ENCODE data around the gene HAPSTR1.

The HAPSTR1 gene

GRCh38 chr16:9124444-9124843, 33.0 kb downstream of the HAPSTR1 start:
- no peak for DNase-seq

DNA sequence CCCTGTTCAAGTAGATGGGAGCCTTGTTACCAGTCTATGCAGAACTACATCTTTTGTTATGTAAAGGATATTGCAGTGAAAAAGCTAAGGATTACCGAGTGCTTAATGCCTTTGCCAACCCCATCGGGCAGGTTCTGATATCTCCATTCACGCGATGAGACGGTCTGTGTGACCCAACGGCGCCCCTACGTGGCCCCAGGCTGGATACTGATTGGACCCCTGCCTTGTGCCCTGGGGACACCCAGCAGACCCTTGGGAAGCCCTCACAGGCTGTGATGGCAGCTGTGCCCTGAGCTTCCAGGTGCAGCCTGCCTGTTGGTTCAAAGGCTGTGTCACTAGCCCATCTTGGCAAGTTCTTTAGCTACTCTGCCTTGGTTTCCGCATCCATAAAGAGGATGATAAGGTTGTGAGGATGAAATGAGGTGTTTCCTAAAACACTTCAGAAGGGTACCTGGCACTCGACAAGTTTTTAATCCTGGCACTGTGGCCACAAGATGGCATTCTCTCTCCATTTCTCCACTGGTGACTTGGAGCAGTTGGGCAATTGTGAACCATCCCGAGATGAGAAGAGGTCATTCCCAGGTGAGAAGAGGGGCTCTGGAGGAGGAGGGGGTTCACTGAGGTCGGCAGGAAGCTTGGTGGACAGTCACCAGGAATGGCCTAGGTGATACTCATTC, 33.6 kb downstream of the HAPSTR1 start:
- no peak for DNase-seq

GRCh38 chr16:9125658-9126505, 34.4 kb downstream of the HAPSTR1 start:
- DNase-seq = peak in 1 of 5 experiments; percentile 21

GRCh38 chr16:9126609-9127008, 35.2 kb downstream of the HAPSTR1 start:
- peak in 2 of 5 experiments; percentile 25 to 27 for DNase-seq

- DNase-seq = no peak
Observed at GRCh38 chr16:9128346-9129342, 37.2 kb downstream of the HAPSTR1 start.

DNA sequence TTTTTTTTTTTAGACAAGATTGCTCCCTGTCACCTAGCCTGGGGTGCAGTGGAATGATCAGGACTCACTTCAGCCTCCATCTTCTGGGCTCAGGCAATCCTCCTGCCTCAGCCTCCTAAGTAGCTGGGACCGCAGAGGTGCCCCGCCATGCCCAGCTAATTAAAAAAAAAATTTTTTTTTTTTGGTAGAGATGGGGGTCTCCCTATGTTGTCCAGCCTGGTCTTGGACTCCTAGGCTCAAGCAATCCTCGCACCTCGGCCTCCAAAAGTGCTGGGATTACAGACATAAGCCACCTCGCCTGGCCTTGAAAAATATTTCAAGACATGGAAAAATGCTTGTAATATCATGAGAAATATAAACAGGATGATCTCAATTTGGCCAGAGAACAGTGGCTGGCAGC, 42.9 kb downstream of the HAPSTR1 start:
- no peak for DNase-seq

DNA sequence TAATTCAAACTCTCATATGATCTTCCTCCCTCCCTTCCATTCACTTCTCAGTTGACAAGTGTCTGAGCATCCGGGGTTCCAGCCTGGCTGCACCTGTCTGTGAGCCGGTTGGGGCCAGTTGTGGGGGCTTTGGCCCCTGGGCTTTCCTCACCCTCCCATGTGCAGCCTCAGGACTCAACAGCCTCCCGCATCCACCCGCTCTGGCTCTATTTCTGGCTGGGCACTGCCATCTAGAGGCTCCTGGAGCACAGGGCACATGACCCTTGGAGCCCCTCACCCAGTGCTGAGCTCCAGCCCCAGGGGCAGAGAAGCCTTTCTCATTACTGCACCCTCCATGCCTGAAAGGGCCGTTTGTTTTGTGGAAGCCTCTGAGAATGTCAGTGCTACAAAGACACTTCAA, 43.3 kb downstream of the HAPSTR1 start:
- peak in 4 of 5 experiments; percentile 26 to 62 (median 35) for DNase-seq

GRCh38 chr16:9135797-9136196, 44.4 kb downstream of the HAPSTR1 start:
- peak in 1 of 5 experiments; percentile 67 for DNase-seq

GRCh38 chr16:9136596-9136995, 45.2 kb downstream of the HAPSTR1 start:
- DNase-seq = no peak

GRCh38 chr16:9138021-9138680, 46.7 kb downstream of the HAPSTR1 start:
- DNase-seq = no peak

GRCh38 chr16:9138731-9139501, 47.5 kb downstream of the HAPSTR1 start:
- peak; percentile 28 to 62 (median 48) for DNase-seq

GRCh38 chr16:9139965-9140364, 48.5 kb downstream of the HAPSTR1 start:
- peak in 1 of 5 experiments; percentile 25 for DNase-seq

All from T-helper 2 cell (primary cell).